ENCODE results near the gene PRDM4. TPM values are rescaled to one million over a fixed set of nuclear protein-coding genes. Genes with fewer than 3 reads are reported as not detected.
A peak's percentile ranks its signal among the peaks of the same experiment; 100 is the strongest.
"Not testable (repeated sequence)": the region's sequence is repeated elsewhere in the genome, so short reads cannot be mapped to it uniquely, and the experiment has no call there.

The PRDM4 gene
- total RNA-seq, 2 experiments from 2014 or later: 20.3 to 21.4 TPM

DNA sequence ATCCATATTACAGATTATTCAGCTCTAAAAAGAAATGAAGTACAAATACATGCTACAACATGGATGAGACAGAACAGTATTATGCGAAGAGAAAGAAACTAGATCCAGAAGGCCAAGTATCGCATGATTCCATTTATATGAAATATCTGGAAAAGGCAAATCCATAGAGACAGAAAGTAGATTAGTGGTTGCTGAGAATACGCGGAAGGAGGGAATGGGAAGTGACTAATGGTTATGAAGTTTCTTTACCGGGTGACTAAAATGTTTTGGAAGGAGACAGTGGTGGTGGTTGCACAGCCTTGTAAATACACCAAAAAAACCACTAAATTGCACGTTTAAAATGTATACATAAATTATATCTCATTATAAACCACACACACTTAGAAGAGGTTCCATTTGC lies 12.5 kb downstream of the PRDM4 start:
- Mint-ChIP-seq H3K36me3 (peaks cover 13% of the 10 kb centered on the region), H3K27me3 (no peaks in the 10 kb centered on the region), H3K9me3 (no peaks in the 10 kb centered on the region), H3K4me3 (no peak overlapping the region), H3K27ac (no peak overlapping the region), H3K4me1 (peaks cover 5% of the 10 kb centered on the region)
- DNase-seq: no peak

DNA sequence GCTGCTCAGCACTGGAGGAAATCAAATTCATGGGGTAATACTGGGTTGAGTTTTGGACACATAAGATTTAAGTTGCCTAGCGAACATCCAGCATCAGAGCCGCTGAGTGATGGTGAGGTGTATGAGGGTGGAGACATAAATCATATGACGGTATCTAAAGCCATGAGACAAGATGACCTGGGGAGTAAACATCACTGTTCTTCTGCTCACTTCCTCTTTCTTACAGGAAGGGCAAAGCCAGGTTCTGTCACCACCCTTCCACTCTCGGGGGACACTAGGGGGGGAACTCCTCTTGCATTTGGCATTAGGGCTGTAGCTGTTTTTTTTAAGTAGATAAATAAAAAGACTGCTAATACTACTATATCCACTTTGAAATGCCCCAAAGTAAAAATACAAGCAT lies 24.0 kb downstream of the PRDM4 start:
- peaks cover 31% of the 10 kb centered on the region for H3K36me3 Mint-ChIP-seq
- H3K4me1 Mint-ChIP-seq: peaks cover 4% of the 10 kb centered on the region
- H3K27ac Mint-ChIP-seq: peak overlapping the region; percentile 25
- no peak overlapping the region for H3K4me3 Mint-ChIP-seq
- H3K9me3 Mint-ChIP-seq: no peaks in the 10 kb centered on the region
- no peak for DNase-seq
- no peaks in the 10 kb centered on the region for H3K27me3 Mint-ChIP-seq

DNA sequence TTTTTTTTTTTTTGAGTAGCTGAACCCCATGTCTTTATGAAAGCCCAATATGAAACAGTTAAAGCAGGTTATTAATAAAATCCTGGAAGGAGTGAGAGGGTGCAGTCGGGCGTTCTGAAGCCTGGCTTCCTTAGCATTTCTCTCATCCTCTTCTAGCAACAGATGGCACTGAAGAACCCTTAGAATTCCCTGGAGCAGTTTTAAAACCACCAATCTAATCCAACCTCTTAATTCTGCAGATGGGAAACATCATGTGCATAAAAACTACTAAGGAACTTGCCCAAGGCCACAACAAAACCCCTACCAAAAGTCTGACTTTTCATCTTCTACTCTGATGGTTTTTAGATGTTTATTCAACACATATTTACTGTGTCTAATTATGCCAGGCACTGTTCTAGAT lies 25.2 kb downstream of the PRDM4 start:
- Mint-ChIP-seq H3K4me1 (peaks cover 4% of the 10 kb centered on the region), H3K36me3 (peaks cover 25% of the 10 kb centered on the region), H3K9me3 (no peaks in the 10 kb centered on the region), H3K27ac (no peak overlapping the region), H3K4me3 (no peak overlapping the region), H3K27me3 (no peaks in the 10 kb centered on the region)
- no peak for DNase-seq

DNA sequence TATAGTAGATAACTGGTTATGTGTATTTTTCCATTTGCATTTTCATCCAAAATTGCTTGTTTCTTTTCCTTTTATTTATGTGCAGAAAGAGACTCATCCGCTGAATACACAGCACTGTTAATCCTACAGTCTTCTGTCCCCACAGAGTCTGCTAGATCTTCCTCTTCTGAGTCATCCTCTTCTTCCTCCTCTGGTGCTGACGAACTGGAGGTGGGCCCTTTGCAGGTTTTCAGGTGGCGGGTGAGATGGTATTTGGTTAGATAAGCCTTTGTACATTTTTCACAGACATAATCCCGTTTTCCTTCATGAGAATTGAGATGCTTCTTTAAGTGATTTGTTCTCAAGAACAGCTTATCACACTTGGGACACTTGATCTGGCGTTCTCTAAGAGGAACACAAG lies 26.8 kb downstream of the PRDM4 start:
- no peaks in the 10 kb centered on the region for H3K9me3 Mint-ChIP-seq
- no peak for DNase-seq

DNA sequence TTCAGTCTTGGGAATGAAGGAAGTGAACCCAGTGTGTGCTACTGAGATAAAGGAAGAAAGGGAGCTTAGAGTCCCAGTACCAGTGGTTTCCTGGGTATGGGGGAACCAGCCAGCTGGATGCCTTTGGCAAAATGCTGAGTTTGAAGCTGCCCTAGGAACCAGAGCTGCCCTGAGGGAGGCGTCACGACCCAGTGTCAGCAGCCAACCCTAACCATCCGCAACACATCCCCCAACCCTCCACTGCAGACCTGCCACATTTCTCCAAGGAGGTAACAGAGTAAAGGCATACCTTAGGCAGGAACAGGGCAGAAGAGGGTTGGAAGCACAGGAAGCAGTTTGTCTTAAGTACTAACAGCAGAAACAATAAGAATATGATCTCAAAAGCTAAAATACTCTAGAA lies 28.6 kb downstream of the PRDM4 start:
- H3K36me3 Mint-ChIP-seq: peaks cover 10% of the 10 kb centered on the region

More for the DNA sequence above, 26.8 kb downstream of the PRDM4 start:
- H3K27me3 Mint-ChIP-seq: no peaks in the 10 kb centered on the region
- no peak overlapping the region for H3K4me3 Mint-ChIP-seq
- peaks cover 4% of the 10 kb centered on the region for H3K4me1 Mint-ChIP-seq
- H3K27ac Mint-ChIP-seq: no peak overlapping the region
- H3K36me3 Mint-ChIP-seq: peaks cover 21% of the 10 kb centered on the region

DNA sequence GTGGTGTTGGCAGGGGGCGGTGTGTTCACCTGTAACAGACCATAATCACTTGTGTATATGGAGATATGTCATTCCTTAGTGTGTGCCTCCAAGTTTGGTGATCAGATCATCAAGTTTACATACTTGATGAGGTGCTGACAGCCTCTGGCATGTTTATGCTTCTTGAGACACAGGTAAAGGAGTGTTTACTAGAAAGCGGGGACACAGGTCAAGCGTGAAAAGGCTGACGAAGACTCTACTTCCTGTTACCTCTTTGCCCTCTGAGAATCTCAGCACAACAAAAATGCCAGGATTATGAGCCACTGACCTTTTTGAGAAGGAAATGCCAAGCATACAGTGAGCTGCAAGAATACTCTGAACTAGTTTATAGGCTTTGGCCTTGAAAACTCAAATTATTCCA lies 29.6 kb downstream of the PRDM4 start:
- Mint-ChIP-seq H3K27me3 (no peaks in the 10 kb centered on the region), H3K4me1 (no peaks in the 10 kb centered on the region), H3K36me3 (peaks cover 7% of the 10 kb centered on the region), H3K4me3 (no peak overlapping the region), H3K9me3 (no peaks in the 10 kb centered on the region), H3K27ac (no peak overlapping the region)
- no peak for DNase-seq

More for the DNA sequence above, 28.6 kb downstream of the PRDM4 start:
- DNase-seq: no peak
- Mint-ChIP-seq H3K4me3 (no peak overlapping the region), H3K27me3 (no peaks in the 10 kb centered on the region), H3K27ac (no peak overlapping the region), H3K9me3 (no peaks in the 10 kb centered on the region), H3K4me1 (peaks cover 2% of the 10 kb centered on the region)

DNA sequence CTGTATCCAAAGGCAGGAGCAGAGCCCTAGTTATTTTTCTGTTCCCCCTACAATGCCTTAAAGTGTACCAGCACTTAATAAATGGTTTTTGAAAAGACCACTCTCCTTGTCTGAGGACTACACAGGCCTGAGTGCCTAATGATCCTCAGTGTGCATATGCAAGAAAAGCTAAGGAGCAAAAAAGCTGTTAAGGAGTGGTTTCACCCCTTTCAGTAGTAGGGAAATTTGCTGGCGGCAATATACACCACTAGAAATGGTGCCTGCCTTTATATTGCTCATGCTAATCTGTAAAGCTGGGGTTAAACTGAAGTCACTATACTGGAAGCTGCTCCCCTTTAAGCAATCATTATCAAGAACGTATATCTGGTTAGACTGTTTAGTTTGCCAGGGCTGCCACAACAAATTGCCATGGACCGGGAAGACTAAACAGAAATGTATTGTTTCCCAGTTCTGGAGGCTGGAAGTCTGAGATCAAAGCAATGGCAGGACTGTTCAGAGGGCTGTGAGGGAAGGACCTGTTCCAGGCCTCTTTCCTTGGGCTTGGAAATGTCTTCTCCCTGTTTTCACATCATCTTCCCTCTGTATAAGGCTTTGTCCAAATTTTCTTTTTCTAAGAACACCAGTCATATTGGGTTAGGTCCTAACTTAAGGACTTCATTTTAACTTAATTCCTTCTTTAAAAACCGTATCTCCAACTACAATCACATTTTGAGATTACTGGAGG lies 30.2 kb downstream of the PRDM4 start:
- no peak overlapping the region for H3K27ac Mint-ChIP-seq
- H3K27me3 Mint-ChIP-seq: no peaks in the 10 kb centered on the region
- peaks cover 7% of the 10 kb centered on the region for H3K36me3 Mint-ChIP-seq
- no peak overlapping the region for H3K4me3 Mint-ChIP-seq
- no peak for DNase-seq
- no peaks in the 10 kb centered on the region for H3K4me1 Mint-ChIP-seq
- H3K9me3 Mint-ChIP-seq: no peaks in the 10 kb centered on the region

DNA sequence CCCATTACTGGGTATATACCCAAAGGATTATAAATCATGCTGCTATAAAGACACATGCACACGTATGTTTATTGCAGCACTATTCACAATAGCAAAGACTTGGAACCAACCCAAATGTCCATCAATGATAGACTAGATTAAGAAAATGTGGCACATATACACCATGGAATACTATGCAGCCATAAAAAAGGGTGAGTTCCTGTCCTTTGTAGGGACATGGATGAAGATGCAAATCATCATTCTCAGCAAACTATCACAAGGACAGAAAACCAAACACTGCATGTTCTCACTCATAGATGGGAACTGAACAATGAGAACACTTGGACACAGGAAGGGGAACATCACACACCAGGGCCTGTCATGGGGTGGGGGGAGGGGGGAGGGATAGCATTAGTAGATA lies 33.2 kb downstream of the PRDM4 start:
- not testable (repeated sequence) for H3K4me3 Mint-ChIP-seq, H3K27me3 Mint-ChIP-seq, H3K4me1 Mint-ChIP-seq, H3K27ac Mint-ChIP-seq, DNase-seq, H3K9me3 Mint-ChIP-seq
- peaks cover 17% of the 10 kb centered on the region for H3K36me3 Mint-ChIP-seq

DNA sequence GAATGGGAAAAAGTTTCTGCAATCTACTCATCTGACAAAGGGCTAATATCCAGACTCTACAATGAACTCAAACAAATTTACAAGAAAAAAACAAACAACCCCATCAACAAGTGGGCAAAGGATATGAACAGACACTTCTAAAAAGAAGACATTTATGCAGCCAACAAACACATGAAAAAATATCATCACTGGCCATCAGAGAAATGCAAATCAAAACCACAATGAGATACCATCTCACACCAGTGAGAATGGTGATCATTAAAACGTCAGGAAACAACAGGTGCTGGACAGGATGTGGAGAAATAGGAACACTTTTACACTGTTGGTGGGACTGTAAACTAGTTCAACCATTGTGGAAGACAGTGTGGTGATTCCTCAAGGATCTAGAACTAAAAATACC lies 33.6 kb downstream of the PRDM4 start:
- H3K9me3 Mint-ChIP-seq, H3K4me1 Mint-ChIP-seq, H3K27ac Mint-ChIP-seq, DNase-seq, H3K27me3 Mint-ChIP-seq, H3K4me3 Mint-ChIP-seq: not testable (repeated sequence)
- peaks cover 21% of the 10 kb centered on the region for H3K36me3 Mint-ChIP-seq

DNA sequence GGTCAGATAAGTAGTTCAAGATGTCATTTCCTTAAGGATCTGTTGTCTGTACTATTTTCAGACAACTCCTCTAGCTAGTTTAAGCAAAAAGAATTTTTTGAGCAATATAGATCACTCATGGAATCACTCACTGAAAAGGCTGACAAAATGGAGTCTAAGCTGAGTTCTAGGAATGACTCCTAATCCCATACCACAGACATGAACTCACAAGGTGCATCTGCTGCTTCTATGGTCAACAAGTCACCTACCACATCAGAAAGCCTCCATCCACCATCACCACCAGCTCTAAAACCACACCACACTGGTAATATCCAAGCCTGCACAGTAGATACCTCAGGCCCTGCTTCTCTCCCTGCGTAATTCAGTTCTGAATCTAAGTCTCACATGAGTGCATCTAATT lies 42.3 kb downstream of the PRDM4 start:
- no peak overlapping the region for H3K27ac Mint-ChIP-seq
- no peak for DNase-seq
- H3K4me3 Mint-ChIP-seq: no peak overlapping the region
- no peaks in the 10 kb centered on the region for H3K4me1 Mint-ChIP-seq
- H3K27me3 Mint-ChIP-seq: no peaks in the 10 kb centered on the region
- peaks cover 38% of the 10 kb centered on the region for H3K36me3 Mint-ChIP-seq
- H3K9me3 Mint-ChIP-seq: peaks cover 1% of the 10 kb centered on the region

DNA sequence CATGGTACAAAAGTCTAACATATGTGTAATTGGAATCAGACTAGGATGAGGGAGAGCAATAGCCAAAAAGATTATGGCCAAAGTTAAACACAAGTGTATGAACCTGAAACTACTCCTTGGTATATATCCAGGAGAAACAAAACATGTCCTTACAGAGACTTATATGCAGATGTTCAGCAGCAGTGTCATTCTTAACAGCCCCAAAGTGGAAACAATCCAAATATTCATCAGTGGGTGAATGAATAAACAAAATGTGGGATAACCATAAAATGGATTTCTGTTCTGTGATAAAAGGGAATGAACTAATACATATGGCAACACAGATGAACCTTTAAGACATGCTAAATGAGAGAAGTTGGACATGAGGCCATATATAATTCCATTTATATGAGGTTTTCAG lies 45.2 kb downstream of the PRDM4 start:
- no peaks in the 10 kb centered on the region for H3K27me3 Mint-ChIP-seq
- no peak for DNase-seq
- no peak overlapping the region for H3K27ac Mint-ChIP-seq
- H3K36me3 Mint-ChIP-seq: peaks cover 41% of the 10 kb centered on the region
- no peaks in the 10 kb centered on the region for H3K4me1 Mint-ChIP-seq
- no peak overlapping the region for H3K4me3 Mint-ChIP-seq
- no peaks in the 10 kb centered on the region for H3K9me3 Mint-ChIP-seq

DNA sequence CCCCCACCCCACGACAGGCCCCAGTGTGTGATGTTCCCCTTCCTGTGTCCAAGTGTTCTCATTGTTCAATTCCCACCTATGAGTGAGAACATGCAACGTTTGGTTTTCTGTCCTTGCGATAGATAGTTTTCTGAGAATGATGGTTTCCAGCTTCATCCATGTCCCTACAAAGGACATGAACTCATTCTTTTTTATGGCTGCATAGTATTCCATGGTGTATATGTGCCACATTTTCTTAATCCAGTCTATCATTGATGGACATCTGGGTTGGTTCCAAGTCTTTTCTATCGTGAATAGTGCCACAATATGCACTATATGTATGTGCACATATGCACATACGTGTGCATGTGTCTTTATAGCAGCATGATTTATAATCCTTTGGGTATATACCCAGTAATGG lies 55.4 kb downstream of the PRDM4 start:
- H3K36me3 Mint-ChIP-seq: peaks cover 75% of the 10 kb centered on the region
- not testable (repeated sequence) for H3K9me3 Mint-ChIP-seq, DNase-seq, H3K27ac Mint-ChIP-seq, H3K4me1 Mint-ChIP-seq, H3K27me3 Mint-ChIP-seq, H3K4me3 Mint-ChIP-seq

DNA sequence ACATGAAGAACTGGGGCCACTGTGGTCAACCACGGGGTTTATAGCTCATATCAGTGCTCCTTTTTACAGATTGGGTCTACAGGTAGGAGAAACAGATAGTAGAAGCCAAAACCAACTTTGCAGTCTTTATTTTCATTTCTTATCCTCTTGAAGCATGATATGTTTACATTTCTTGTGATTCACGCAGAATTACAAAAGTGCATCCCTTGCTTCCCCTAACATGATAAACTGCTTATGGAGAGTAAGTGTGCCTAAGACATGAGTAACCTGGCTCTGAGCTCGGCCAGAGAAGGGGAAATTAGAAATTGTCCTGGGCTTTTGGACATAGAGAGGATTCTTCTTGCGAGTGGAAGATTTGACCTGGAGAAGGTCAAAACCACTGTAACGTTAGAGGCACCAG lies 56.9 kb downstream of the PRDM4 start:
- no peak for DNase-seq
- H3K4me1 Mint-ChIP-seq: no peaks in the 10 kb centered on the region
- H3K4me3 Mint-ChIP-seq: no peak overlapping the region
- no peaks in the 10 kb centered on the region for H3K27me3 Mint-ChIP-seq
- H3K9me3 Mint-ChIP-seq: peaks cover 5% of the 10 kb centered on the region
- peaks cover 87% of the 10 kb centered on the region for H3K36me3 Mint-ChIP-seq
- no peak overlapping the region for H3K27ac Mint-ChIP-seq

DNA sequence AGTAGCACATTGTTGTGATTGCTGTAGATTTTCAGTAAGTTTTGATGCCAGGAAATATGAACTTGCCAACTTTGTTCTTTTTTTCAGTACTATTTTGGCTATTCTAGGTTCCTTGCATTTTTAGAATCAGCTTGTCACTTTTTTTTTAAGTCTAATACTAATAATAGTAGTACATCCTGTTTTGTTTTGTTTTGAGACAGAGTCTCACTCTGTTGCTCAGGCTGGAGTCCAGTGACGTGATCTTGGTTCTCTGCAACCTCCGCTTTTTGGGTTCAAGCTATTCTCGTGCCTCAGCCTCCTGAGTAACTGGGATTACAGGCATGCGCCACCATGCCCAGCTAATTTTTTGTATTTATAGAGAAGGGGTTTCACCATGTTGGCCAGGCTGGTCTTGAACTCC lies 58.8 kb downstream of the PRDM4 start:
- Mint-ChIP-seq H3K4me1 (no peaks in the 10 kb centered on the region), H3K4me3 (no peak overlapping the region), H3K27ac (no peak overlapping the region), H3K27me3 (no peaks in the 10 kb centered on the region), H3K36me3 (peaks cover 82% of the 10 kb centered on the region), H3K9me3 (peaks cover 5% of the 10 kb centered on the region)
- no peak for DNase-seq

DNA sequence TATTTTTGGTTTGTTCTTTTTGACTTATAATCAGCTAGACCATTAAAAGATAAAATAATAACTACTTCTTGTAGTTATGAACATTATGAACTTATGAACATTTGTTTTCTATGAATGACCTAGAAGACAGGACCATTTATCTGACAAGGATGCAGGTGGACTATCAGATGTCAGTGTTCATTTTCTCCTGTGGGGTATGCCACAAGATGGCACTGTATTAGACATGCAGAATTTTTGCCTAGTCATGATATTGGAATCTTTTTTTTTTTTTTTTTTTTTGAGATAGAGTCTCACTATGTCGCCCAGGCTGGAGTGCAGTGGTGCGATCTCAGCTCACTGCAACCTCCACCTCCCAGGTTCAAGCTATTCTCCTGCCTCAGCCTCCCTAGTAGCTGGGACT lies 65.2 kb downstream of the PRDM4 start:
- H3K4me3 Mint-ChIP-seq, DNase-seq, H3K27me3 Mint-ChIP-seq, H3K4me1 Mint-ChIP-seq, H3K9me3 Mint-ChIP-seq, H3K27ac Mint-ChIP-seq: not testable (repeated sequence)
- H3K36me3 Mint-ChIP-seq: peaks cover 49% of the 10 kb centered on the region

DNA sequence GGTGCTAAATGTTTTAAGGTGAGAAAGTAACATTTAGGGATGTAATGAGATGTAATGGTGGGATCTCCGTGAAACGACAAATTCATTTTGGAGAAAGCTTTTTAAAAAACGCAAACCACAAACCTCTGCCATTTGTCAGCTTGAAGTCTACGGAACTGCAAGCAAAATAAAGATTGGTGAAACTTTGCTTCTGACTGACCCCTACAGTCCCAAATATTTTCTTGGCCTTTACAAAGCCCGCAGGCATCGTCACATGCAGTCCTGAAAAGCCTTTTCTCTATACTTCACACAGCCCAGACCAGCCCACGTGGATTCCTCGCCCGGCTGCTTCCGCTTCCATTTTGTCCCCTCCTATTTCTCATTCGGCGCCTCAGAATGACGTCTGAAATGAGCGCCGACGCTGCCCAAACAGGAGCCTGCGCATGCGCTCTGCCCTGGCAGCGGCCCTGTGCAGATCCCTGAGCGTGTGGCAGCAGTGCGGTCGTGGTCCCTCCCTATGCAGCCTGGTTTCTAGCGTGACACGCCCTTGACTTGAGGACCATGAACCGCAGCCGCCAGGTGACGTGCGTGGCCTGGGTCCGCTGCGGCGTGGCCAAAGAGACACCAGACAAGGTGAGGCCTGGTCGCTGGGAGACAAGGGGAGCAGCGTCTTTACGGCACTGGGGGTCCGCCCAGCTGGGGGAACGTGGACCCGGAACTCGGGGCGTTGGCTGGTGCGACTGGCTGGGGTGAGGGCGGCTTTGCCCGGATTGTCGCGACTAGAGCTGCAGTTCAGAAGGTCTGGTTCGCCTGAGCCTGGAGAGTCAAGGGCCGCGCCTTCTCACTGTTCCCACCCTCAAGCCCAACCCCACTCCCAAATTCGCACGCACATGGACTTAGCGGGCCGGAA lies 75.3 kb downstream of the PRDM4 start, which contains the start of gene PWP1:
TSS of gene PWP1 (plus strand) at position 440 of the 889 bp plus-strand sequence. CDS start at position 541, 101 bp downstream.
- H3K4me1 Mint-ChIP-seq: peaks cover 24% of the 10 kb centered on the region
- H3K9me3 Mint-ChIP-seq: peaks cover 4% of the 10 kb centered on the region
- peak; percentile 95 for DNase-seq
- H3K27me3 Mint-ChIP-seq: no peaks in the 10 kb centered on the region
- H3K4me3 Mint-ChIP-seq: peak within 1 kb of the TSS; percentile 89
- H3K27ac Mint-ChIP-seq: peak within 1 kb of the TSS; percentile 96
- peaks cover 28% of the 10 kb centered on the region for H3K36me3 Mint-ChIP-seq

Measured in activated naive CD8-positive, alpha-beta T cell treated with anti-CD3 and anti-CD28 coated beads for 36 hours (primary cell).